HT1080 (cell line): Measurements from ENCODE around the gene HS6ST3. TPM values are rescaled to one million over a fixed set of nuclear protein-coding genes. Genes with fewer than 3 reads are reported as not detected.

Experiments used
- DNase-seq: peaks from one replicate; pipeline ENCODE4 v3.0.0-alpha.2; 2015; ENCODE audit warnings: low read depth
- total RNA-seq: library from RNA; depleted of rRNA; stranded (reverse); fragments of >200 nt; shearing (Covaris generic); gene quantifications from 2 replicates; pipeline ENCODE4 v1.2.3, GENCODE V29; 2014

Gene HS6ST3
- total RNA-seq, 1 experiment from 2014 or later = 0.45 TPM

GRCh38 chr13:96783057-96783456, 693.1 kb downstream of the HS6ST3 start:
- DNase-seq = no peak

- peak; percentile 46 for DNase-seq
These were observed 693.6 kb downstream of the HS6ST3 start for GRCh38 chr13:96783511-96783910.

DNA sequence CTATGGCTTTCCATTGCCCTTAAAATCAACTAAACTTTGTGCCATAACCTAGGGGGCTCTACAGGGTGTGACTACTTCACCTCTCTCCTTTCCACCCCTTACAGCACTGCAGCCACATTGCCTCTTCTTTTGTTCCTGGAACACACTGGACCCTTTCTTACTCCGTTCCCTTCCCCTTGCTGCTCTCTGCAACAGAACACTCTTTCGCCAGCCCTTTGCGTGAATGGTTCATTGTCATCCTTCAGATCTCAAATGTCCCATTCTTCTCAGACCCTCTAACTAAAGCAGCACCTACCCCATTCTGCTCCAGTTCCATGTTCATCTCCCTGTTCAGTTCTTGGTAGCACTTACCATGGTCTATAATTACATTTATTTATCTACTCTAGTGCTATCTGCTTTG, 696.1 kb downstream of the HS6ST3 start:
- DNase-seq = no peak

GRCh38 chr13:96792188-96792587, 702.3 kb downstream of the HS6ST3 start:
- no peak for DNase-seq

- DNase-seq = peak; percentile 35
These were observed 703.0 kb downstream of the HS6ST3 start for GRCh38 chr13:96792736-96793403.

GRCh38 chr13:96793404-96793755, 703.5 kb downstream of the HS6ST3 start:
- DNase-seq = no peak

DNA sequence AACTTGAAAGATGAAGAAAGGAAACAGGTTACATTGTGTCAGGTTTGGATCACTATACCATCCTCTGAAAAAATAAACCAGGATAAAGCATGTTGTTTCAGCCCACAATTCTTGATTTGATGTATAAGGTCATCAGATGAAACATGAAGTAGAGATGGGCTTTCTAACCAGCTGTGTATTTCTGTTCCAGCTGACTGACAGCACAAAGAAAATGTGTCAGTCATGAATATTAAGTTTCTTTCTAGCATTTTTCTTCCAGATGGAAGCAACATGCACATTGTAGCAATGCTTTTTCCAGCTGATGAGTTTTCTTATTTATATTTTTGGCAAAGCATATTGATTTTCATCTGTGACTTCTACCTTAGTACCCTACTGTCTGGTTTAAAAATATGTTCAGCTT, 704.8 kb downstream of the HS6ST3 start:
- no peak for DNase-seq

GRCh38 chr13:96795670-96796069, 705.8 kb downstream of the HS6ST3 start:
- no peak for DNase-seq

DNA sequence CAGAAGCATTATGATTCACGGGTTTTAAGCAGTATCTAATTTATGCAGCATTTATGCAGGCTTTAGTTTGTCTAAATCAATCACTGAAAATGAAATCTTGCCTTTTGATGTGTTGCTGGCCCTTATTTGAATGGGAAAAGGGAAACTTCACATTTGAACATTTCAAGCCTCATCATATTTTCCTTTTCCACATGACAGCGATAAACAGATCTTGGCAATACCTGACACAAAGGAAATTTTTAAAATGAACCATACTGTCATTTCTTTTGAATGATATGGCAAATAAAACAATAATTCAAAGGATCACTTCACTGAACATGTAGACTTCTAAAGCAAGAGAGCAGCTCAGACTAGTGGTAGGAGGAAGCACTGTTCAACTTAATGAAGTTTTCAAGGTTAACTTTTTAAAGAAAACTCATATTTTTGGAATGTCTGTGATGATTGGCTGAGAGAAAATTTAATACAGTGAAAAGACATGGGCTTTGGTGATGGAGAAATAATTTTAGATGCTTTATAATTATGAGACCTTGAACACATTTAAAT, 706.3 kb downstream of the HS6ST3 start:
- DNase-seq = no peak

DNA sequence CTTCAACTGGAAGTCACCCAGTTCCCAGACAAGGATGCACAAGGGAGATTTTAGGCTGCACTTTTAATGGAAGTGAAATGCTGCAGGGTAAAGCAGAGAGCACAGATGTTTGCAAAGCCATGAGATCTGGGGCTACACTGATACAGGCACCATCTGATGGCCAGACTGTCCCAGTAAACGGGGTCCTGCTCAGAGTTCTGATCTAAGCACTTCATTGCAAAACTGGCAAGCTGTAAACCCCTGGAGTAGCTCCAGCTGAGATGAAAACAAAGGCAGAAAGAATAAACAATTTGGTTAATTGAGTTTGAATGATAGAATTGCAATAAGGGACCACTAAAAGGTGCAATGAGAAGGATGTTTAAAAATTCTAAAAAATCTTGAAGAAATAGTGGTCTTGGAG, 707.2 kb downstream of the HS6ST3 start:
- DNase-seq = no peak

DNA sequence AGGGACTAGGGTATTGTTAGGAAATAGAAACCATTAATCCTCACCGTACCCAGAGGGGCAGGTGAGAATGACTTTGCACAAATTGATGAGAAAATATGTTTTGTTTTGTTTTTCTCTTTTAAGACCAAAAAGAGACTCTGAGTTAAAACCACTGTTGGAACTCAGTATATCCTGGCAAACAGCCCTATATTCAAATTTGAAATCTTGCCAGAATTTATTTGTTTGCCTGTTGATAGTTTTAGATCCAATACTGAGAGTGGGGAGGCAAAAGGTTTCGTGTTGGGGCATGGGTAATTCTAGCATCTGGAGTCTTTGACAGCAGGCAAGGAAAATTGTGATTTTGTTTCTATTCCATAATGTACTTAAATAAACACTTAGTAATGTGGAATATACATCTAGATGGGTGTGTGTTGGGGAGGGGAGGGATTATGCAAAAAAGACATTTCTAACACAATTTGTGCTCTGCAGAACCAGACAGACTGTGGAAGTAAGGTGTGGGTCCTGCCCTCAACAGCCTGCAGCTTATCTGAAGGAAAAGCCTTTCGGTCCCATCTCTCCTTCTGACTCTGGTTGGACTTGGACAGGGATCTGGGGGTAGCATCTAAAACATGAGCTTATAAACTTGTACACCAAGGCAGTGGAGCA, 713.7 kb downstream of the HS6ST3 start:
- no peak for DNase-seq

- no peak for DNase-seq
These were observed 714.3 kb downstream of the HS6ST3 start for GRCh38 chr13:96804174-96804573.

DNA sequence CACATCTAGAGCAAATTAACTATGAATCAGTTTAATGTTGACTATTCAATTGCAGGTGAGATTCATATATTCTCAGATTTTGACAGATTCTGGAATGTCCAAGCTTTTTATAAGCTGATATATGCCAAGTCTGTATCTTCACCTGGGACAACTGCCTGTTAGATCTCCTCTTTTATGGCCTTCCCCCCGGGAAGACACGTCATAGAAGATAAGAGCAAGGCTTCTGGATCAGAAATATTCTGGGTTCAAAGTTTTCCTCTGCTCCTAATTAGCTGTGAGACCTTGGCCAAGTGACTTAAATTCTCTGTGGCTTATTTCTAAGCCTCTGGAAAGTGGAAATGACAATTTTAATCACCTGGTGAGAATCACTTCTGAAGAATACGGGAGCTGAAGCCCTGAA, 716.8 kb downstream of the HS6ST3 start:
- no peak for DNase-seq

DNA sequence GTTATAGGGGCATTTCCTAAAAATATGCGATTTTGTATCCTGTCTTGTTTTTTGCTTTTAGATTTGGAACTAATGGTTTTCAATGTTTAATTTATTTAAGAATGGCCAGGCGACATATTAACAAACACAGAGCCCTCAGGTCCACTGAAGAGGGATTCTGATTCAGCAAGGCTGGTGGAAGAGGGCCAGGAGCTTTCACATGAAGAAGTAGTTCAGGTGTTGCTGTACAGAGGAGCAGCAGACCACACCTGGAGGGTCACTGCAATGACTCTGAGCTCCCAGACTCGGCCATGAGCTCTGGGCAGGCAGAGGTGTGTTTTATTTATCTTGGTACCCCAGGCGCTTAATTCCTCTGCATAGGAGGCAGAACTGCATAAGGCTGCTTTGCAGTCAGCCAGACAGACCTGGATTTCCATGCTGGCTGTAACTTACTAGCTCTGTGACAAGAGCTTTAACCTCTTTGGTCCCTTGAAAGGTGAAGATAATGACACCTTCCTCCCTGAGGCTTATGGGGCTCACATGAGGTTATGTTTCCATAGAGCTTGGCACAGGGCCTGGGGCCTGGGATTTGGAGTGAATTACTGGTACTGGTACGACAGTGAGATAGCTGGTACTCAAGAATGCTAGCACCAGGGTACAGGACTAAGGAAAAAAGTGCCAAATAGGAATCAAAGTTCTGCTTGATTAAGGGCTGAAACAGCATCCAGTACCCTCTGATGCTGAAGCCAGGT, 719.6 kb downstream of the HS6ST3 start:
- DNase-seq = no peak

- no peak for DNase-seq
These were observed 720.2 kb downstream of the HS6ST3 start for GRCh38 chr13:96810104-96810503.

DNA sequence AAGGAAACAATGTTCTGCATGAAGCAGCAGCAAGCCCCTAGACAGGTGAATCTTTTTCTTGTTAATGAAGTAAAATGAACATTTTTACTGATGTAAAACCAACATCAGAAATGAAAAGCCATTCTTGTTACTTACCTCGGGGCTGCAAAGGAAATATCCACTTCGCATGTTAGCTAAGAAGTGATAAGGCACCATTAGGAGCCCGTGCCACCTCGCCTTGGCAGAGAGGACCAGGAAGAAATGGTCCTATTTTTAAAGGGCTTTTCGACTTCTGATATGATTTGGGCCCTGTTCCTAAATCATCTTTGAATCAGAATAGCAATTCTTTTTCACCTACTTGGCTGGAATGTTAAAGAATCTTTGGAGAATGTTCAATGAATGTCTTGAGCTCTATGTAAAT, 721.1 kb downstream of the HS6ST3 start:
- no peak for DNase-seq

GRCh38 chr13:96816261-96816660, 726.4 kb downstream of the HS6ST3 start:
- DNase-seq = no peak

DNA sequence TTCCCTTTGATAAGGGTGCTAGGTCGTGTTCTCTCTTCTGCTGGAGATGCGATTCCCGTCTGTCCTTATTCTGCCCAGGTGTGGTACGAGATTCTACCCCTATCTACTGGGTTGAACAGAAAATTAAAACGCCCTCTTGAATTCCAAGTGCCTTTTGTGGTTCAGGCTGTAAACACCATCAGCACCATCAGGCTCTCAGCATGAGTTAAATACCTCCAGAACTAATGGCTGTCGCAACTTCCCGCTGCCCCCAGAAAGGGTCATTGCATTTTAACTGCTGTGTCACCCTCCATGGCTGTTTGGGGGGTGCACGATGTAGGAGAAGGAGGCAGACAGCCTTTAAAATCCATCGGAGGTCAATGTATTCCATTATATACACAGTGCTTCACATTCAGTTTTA, 727.0 kb downstream of the HS6ST3 start:
- DNase-seq = no peak

DNA sequence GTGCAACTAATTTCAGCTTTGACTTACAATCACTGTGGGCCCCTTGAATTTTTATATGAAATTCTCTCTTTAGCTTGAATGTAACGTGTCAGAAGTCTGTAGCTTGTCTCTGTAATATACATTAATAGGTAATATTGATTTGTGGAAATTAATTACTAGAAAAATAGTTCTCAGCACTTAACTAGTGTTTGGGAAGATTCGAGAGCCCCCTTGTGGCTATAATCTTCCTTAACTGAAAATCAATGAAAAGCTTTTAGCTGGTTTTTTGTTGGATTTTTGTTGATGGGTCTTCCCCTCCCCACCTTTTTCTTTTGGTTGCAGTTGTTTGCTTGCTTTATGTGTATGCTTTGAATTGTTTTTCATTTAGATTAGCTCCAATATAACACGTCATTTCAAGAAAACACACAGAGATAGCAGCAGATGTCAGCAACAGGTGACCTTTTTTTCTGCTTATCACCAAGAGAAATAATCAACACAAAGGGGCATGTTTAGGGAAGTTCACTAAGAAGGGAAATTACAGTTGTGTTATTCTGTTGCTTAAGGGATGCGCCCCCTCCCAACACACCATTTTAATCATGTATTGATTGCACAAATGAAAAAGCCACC, 727.5 kb downstream of the HS6ST3 start:
- peak; percentile 19 for DNase-seq

DNA sequence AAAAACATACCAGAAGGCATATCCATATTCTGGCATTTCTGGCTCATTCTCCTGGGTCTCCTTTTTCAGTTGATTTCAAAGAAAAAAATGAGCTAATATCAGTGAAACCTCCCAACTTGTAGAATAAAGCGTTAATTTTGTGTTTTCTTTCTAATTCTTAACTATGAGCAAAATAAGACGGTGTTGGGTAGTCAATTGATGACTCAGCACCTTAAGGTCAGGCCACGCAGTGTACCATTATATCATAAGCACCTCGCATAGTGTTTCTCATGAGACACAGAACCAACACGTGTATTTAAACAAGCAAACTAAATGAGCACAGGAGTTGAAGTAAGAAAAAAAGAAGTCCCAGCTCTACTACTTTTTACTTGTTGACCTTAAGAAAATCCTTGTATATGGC, 729.5 kb downstream of the HS6ST3 start:
- no peak for DNase-seq

GRCh38 chr13:96821381-96821780, 731.5 kb downstream of the HS6ST3 start:
- DNase-seq = peak; percentile 15

DNA sequence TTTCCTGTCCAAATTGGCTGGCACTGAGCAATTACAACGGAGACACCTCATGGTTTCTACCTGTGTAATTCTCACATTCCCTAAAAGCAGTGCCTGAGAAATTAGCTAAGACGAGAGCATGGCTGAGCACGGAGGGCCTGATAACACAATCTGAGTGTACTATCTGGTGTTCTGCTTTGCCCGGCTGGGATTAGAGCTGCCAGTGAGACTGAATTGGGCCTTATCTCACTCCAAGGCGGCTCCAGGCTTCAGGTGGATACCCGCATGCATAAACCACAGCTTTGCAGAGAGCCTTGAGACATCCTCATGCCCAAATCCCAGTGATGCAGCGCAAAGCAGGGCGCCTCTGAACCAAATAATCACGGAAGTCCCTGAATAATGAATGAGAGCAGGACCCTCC, 732.1 kb downstream of the HS6ST3 start:
- no peak for DNase-seq
